ENCODE data around the gene RABGAP1L.

The RABGAP1L gene

DNA sequence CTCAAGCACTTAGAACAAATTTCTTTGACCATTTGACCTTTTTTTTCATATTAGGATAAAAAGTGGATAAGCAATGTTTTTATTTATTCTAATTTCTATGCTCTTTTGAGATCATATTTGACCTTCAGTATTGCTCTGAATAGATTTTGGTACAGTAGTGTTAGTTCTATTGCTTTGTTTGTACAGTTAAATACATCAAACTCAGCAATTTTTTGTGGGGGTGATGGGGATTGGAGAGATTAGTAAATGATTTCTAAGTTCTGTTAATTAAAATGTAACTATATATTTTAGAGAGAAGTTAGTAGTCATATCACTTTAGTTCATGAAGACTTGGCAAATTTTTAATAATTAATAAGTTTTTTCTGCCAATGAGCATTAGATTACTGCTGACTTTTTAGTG is 286.0 kb downstream of the RABGAP1L start:
- no peak for DNase-seq (ENCODE audit: low read depth)
- in situ Hi-C loops (cut with HindIII; ENCODE audit: low sequenced_read_pairs) = no loop called here
- no peak overlapping the region for H3K4me3 ChIP-seq (ENCODE audit: low read depth, low read length)
- TF ChIP-seq, protein P1, sequence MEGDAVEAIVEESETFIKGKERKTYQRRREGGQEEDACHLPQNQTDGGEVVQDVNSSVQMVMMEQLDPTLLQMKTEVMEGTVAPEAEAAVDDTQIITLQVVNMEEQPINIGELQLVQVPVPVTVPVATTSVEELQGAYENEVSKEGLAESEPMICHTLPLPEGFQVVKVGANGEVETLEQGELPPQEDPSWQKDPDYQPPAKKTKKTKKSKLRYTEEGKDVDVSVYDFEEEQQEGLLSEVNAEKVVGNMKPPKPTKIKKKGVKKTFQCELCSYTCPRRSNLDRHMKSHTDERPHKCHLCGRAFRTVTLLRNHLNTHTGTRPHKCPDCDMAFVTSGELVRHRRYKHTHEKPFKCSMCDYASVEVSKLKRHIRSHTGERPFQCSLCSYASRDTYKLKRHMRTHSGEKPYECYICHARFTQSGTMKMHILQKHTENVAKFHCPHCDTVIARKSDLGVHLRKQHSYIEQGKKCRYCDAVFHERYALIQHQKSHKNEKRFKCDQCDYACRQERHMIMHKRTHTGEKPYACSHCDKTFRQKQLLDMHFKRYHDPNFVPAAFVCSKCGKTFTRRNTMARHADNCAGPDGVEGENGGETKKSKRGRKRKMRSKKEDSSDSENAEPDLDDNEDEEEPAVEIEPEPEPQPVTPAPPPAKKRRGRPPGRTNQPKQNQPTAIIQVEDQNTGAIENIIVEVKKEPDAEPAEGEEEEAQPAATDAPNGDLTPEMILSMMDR (IDR thresholded peaks at IDR 0.05; ENCODE audit: low read depth, low read length, missing control alignments) = no peak

DNA sequence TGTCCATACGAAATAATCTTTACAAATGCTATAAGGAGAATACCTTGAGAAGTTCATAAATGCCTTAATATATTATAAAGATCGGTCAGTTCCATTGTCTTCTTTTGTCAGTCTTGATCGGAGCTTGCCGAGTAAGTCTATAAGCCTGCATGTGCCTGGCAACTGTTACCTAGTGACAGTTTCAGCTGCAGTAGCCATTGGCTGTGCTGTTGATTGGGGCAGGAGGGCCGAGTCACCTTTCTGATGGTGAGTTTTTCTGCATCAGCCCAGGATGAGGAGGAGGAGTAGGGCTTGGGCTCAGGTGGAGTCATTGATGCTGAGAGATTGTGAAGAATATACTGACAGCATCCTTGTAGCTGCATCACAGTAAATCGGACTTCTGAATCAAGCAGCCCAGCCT is 286.5 kb downstream of the RABGAP1L start:
- no peak overlapping the region for H3K4me3 ChIP-seq (ENCODE audit: low read depth, low read length)
- in situ Hi-C loops (cut with HindIII; ENCODE audit: low sequenced_read_pairs) = no loop called here
- TF ChIP-seq, protein P1 (IDR thresholded peaks at IDR 0.05; ENCODE audit: low read depth, low read length, missing control alignments) = no peak
- DNase-seq (ENCODE audit: low read depth) = no peak

DNA sequence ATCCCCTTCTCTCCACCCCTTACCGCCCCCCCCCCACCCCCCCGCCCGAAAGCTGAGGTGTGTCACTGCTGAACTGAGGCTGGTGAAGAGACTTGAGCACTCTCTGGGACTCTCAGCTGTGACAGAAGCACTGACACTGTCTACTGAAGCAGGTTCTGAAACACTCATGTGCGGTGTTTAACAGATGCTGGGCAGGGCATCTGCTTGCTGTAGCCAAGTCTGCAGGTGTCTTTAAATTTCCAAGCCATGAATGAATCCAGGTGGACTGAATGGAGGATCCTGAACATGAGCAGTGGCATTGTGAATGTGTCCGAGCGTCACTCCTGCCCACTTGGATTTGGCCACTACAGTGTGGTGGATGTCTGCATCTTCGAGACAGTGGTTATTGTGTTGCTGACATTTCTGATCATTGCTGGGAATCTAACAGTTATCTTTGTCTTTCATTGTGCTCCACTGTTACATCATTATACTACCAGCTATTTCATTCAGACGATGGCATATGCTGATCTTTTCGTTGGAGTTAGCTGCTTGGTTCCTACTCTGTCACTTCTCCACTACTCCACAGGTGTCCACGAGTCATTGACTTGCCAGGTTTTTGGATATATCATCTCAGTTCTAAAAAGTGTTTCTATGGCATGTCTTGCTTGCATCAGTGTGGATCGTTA is 288.7 kb downstream of the RABGAP1L start, which contains the start of gene GPR52:
Gene GPR52 (plus strand): TSS at position 99 of the 665 bp plus-strand sequence. CDS start 148 bp downstream, at position 247.
- TF ChIP-seq, protein P1 (IDR thresholded peaks at IDR 0.05; ENCODE audit: low read depth, low read length, missing control alignments) = no peak
- H3K4me3 ChIP-seq (ENCODE audit: low read depth, low read length) = no peak within 1 kb of the TSS
- in situ Hi-C loops (cut with HindIII; ENCODE audit: low sequenced_read_pairs) = no loop called here
- no peak for DNase-seq (ENCODE audit: low read depth)

DNA sequence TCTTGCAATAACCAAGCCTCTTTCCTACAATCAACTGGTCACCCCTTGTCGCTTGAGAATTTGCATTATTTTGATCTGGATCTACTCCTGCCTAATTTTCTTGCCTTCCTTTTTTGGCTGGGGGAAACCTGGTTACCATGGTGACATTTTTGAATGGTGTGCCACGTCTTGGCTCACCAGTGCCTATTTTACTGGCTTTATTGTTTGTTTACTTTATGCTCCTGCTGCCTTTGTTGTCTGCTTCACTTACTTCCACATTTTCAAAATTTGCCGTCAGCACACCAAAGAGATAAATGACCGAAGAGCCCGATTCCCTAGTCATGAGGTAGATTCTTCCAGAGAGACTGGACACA is 289.2 kb downstream of the RABGAP1L start:
- in situ Hi-C loops (cut with HindIII; ENCODE audit: low sequenced_read_pairs) = no loop called here
- H3K4me3 ChIP-seq (ENCODE audit: low read depth, low read length) = no peak overlapping the region
- no peak for DNase-seq (ENCODE audit: low read depth)
- TF ChIP-seq, protein P1 (IDR thresholded peaks at IDR 0.05; ENCODE audit: low read depth, low read length, missing control alignments) = no peak

DNA sequence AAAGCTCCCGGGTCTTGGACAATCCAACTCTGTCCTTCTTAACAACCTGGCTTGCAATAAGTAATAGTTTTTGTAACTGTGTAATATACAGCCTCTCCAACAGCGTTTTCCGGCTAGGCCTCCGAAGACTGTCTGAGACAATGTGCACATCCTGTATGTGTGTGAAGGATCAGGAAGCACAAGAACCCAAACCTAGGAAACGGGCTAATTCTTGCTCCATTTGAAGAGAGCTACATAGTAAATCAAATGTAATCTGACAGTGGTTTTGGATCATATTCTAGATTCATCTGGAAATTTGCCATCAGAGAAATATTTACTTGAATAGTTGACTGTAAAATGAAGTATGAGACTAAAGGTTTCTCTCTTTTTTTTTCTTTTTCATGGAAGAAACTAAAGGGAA is 289.7 kb downstream of the RABGAP1L start:
- DNase-seq (ENCODE audit: low read depth) = no peak
- H3K4me3 ChIP-seq (ENCODE audit: low read depth, low read length) = no peak overlapping the region
- TF ChIP-seq, protein P1 (IDR thresholded peaks at IDR 0.05; ENCODE audit: low read depth, low read length, missing control alignments) = no peak
- in situ Hi-C loops (cut with HindIII; ENCODE audit: low sequenced_read_pairs) = no loop called here

DNA sequence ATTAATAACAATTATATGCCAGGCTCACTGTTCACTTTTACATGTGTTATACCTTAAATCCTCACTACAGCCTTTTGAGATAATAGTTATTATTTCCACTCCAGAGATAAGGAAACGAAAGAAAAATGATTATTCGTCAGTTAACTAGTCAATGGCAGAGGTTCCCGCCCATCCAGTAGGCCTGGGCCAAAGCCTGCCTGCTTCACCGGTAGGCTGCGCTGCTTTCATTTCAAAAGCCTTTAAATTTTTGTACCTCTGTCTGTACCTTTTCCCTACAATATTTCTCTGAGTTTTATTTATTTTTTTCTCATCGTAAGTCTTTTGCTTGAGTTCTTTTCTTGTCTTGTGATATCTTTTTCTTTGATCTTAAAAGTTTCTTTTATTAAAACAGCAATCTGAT is 292.1 kb downstream of the RABGAP1L start:
- in situ Hi-C loops (cut with HindIII; ENCODE audit: low sequenced_read_pairs) = no loop called here
- TF ChIP-seq, protein P1 (IDR thresholded peaks at IDR 0.05; ENCODE audit: low read depth, low read length, missing control alignments) = no peak
- no peak for DNase-seq (ENCODE audit: low read depth)
- no peak overlapping the region for H3K4me3 ChIP-seq (ENCODE audit: low read depth, low read length)
